22Rv1 (cell line): ENCODE measurements around the gene COX19.

Source experiments
- ZFX ChIP-seq: fragments of 450-650 bp; IDR thresholded peaks from 2 replicates; pipeline ENCODE4 v1.6.1; 2017; ENCODE audit warnings: antibody characterized with exemption, borderline replicate concordance
- TF ChIP-seq, protein P1 (sequence below): fragments of 450-650 bp; IDR thresholded peaks from 2 replicates; pipeline ENCODE4 v1.5.1; 2017; ENCODE audit warnings: mild to moderate bottlenecking

DNA sequence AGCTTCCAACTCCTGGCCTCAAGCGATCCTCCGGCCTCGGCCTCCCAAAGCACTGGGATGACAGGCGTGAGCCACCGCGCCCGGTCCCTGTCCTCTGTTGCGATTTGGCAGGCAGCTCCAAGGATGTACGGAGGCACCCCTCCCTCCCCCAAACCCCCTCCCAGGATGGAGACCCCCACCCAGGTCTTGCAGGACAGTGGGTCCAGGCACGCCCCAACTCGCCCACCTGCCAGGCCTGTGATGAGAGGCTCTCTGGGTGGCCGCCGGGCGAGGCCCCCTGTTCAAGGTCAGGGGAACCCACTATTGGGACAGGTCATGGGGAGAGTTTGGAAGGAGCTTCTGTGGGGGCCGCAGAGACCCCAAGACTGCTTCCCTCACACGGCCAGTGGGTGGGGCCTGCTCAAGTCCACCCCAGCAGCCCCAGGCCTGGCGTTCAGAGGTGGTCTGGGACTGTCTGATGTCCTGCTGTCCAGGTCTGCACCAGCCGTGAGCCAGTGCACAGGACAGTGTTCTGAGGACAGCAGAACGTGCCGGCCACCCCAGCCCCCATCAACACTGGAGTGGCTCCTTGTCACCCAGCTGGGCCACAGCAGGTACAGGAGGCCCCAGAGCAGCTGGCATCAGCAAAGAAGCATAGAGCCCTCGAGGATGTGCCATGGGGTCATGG is 23.3 kb downstream of the COX19 start:
- TF ChIP-seq, protein P1, sequence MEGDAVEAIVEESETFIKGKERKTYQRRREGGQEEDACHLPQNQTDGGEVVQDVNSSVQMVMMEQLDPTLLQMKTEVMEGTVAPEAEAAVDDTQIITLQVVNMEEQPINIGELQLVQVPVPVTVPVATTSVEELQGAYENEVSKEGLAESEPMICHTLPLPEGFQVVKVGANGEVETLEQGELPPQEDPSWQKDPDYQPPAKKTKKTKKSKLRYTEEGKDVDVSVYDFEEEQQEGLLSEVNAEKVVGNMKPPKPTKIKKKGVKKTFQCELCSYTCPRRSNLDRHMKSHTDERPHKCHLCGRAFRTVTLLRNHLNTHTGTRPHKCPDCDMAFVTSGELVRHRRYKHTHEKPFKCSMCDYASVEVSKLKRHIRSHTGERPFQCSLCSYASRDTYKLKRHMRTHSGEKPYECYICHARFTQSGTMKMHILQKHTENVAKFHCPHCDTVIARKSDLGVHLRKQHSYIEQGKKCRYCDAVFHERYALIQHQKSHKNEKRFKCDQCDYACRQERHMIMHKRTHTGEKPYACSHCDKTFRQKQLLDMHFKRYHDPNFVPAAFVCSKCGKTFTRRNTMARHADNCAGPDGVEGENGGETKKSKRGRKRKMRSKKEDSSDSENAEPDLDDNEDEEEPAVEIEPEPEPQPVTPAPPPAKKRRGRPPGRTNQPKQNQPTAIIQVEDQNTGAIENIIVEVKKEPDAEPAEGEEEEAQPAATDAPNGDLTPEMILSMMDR, result no peak
- no peak for TF ChIP-seq ZFX
